HG03378 (cell line): ENCODE results near the gene CORO2B.

Source experiments
- ATAC-seq: cut with Tn5 transposase; IDR thresholded peaks from one replicate; pipeline ENCODE4 v1.9.1; 2021; ENCODE audit warnings: mild to moderate bottlenecking, moderate library complexity; ENCODE audit not compliant: unreplicated experiment

The CORO2B gene

DNA sequence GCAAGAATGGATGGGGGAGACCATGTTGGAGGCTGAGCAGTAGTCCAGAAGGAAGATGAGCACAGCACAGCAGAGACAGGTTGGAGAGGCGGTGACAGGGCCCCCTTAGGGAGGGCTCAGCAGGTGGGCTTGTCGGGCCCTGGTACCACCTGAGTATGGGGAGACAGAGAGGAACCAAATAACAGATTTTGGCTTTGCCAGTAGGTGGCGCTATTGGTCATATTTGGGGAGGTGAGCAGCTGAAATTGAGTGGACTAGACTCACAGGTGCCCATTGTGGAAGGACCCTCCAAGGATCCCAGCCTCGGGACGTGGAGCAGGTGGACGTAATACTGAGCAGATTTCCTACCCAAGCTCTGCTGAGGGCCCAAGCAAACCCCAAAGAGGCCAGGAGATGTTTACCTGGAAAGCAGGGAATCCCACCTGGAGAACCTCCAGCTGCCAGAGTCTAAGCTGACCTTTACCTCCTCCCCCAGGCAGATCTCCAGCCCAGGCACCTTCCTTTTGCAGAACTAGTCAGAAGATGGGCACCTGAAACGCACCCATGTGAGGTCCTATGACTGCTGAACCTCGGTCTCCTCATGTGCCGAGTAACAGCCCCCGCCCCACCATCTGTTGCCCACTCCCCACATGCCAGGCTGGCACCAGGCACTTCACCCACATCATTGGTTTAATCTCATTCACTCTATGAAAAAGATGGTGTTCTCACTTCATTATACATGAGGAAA lies 24.6 kb upstream of the CORO2B start:
- no peak for ATAC-seq

DNA sequence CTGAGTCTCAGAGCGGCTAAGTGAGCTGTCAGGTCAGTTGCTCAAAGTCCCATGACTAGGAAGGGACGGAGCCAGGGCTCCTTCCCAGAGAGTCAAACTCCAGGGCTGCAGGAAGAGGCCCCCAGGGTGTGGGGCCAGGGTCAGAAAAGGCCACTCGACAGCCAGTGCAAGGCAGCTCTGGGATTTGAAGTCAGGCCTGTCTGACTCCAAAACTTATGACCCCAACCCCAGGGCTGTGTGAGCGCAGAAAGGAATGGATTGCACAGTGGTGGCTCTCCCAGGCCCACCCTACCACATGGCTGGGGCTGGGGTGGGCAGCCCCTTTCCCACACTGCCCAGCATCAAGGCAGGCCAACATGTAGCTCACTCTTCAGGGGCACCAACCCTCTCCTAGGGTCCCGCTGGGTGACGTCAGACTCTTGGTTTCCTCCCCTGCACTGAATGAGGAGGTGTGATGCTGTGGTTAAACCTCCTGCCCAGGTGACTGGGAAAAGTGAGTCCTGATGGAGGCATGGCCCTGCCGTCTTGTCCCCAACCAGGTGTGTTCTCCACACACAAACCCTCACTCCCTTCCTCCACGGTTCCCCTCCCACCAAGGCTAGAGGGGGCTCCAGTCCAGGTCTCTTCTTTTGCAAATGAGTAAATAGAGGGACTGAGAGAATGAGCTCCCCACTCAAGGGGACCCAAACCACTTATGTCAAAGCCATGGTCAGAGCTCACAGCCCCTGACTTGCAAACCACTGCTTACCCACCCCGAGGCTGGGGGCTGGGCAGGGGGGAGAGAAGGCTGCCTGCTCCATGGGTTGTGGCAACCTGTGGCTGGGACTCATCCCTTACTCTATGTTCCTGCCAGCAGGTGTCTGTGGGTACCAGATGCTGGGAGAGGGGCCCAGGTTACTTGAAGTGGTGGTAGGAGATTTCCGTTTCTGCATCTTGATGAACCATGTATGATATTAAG lies 23.8 kb upstream of the CORO2B start:
- no peak for ATAC-seq

DNA sequence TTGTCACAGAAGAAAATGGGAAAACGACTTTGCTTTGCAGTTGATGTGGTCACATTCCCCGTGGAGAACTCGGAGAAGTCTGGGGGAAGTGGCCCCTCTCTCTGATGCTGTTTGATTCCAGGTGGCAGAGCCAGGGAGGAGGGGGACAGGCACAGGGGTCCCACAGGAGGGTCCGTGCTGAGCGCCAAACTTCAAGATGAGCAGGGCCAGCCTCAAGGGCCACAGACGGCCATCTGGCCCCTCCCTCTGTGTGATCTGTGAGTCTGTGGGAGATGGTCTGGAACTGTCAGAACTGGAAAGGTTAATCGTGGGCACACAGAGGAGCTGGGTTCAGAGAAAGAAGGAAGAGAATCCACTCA lies 23.1 kb upstream of the CORO2B start:
- ATAC-seq = no peak

DNA sequence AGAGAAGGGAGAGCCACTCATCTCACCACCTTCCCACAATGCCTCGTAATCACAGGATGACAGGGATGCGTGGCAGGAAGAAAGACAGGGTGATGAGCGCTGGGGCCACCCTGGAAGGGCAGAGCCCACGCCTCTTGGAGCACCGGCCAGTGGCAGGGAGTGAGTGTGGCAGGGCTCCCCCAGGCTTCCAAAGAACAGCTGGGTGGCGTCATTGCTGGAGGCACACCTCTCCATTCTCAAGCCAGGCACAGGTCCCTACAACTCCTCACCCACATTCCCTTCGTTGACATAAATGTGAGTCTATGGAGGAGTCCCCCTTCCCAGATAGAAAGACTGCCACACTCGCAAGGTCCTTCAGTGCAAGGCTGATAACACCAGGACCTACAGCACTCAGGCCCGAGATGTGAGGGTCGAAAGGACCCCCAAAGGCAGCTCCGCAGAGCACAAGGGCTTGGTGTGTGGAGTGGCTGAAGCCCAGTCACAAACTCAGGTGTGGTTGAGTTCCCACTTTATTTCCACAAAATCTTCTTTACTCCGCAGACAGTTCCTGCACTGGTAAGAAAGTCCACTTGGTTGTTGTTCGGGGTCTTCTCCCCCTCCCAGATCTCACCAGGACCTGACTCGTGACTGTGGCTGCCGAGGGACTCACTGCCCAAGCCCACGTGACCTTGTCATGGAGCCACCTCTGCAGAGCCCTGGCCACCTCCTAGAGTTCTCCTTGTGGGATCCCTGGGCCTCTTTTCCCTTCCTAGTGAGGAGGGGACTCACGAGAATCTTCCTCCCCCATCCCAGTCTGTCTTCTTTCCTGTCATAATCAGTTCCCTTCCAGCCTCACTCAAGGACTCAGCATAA lies 22.4 kb upstream of the CORO2B start:
- ATAC-seq = no peak

DNA sequence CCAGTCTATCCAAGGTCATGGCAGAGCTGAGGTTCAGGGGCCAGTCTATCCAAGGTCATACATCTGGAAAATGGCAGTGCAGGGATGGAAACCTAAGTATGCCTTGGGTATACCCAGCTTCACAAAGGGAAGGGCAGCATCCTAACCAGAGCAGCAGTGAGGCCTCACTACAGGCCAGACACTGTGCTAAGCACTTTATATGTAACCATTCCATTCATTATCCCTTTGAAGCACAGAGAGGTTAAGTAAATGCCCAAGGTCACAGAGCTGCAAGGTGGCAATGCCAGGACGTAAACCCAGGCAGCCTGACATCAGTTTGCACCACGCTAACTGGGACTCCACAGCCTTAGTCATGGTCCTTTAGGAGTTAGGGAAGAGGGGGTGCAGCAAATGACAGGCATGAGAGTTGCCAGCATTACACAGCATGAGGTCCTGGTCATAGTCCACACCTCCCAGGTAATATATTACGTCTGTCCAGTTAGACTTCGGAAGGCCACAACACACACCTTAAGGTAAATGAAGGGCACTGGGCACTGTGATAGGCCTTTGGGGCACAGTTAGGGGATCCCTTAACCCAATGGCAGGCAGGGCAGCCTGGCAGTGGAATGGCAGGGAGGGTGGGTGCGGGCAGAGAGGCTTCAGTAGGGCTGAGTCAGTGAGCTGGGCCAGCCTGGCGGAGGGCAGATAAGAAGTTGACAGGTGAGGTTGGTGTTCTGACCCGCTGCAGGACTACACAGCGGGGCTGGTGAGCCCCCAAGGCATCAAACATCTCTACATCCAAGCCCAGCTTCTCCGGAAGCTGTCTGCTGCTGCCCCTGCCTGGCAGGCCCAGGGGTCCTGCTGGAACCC lies 21.1 kb upstream of the CORO2B start:
- ATAC-seq = no peak

DNA sequence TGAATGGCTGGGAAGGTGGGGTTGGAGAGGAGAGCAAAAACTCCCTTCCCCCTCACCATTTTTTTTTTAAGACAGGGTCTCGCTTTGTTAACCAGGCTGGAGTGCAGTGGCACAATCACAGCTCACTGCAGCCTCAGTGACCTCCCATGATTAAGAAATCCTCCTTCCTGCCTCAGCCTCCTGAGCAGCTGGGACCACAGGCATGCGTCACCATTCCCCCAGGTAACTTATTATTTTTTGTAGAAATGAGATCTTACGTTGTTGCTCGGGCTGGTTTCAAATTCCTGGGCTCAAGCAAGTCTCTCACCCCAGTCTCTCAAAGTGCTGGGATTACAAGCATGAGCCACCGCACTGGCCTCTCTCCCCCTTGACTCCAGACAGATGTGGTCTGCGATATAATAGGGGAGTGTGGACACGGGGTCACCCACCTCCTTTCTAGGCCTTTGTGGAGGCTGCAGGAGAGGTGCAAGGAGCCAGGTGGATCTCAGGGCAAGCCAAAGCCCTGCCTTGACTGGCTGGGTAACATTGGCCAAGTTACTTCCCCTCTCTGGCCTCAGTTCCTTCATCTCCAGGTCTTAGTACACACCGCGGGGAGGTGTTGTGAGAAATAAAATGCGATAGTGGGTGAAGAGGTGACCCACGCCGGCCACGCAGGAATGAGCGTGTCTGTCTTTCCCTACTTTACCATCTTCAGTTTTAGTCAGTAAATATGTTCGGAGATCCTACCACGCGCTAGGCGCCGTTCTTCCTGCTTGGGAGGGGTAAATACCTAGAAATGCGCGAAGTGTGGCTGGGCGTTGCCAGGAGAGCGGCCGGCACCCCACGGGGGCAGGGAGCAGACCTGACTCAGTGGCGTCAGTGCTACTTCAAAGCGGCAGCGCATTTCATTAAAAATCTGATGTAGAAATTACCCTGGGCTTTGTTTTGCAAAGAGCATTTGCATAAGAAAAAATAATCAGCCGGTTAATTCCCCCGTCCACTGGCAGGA lies 20.2 kb upstream of the CORO2B start:
- no peak for ATAC-seq

DNA sequence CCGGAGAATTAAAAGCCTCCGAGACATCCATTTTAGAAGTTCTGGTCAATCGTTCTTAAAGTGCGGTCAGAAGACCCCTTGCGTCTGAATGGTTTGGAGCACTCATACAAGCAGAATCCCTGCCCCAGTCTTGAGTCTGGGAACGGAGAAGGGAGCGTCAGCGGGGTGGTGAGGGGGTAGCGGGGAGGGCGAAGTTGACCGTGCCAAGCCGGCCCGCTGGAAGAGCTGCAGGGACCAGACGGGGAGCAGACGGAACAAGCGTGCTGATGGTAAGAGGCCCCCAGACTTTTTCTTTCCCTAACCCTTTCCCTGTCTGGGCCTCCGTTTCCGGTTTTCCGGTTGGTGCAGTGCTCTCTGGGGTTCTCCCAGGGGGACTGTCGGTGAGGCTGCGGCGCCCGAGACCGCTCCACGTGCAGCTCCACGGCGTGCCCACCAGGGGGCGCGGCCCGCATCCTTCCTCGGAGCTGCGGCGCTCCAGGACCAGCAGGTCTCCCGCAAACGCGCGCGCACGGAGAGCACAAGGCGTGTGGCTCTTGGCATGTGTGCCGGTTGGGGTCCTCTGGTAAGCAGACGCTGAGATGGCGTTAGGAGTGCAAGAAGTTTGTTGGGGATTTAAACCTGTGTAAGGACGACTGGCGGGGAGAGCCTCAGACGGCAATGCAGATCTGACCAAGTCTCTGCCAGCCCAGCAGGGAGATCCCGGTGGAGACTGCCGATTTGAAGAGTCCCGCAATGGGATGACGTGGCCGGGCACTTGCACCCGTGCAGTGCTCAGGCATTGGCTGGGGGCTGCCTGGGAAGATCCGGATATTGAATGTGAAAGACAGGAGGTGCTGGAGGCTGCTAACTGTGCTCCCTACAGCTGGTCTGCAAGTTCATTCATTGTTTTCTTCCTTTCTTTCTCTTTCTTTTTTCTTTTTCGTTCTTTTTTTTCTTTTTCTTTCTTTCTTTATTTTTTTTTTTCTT lies 19.2 kb upstream of the CORO2B start:
- peak; percentile 47 for ATAC-seq

DNA sequence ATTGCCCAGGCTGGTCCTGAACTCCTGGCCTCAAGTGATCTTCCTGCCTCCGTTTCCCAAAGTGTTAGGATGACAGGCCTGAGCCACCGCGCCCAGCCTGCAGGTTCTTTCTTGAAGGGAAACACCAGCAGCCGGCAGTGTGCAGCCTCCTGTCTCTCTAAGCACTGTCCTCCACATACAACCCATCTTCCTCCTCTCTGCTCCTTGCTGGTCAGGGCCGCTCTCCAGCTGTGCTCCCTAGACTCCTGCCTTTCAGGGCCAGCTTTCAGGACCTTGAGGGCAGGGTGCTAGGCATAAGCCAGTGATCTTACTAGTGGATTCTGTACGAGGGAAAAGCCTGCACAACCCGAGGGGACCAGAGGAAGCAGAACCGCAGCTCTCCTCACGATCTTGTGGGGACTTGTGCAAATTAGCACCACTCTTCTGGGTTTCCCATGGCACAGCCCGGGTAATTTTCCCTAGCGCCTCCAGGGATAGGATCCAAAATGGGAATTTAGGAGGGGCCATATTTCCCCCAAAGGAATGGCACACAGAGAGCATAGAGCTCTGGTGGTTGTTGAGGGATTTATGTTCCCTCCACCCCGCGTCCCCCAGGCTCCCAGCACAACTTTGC lies 18.2 kb upstream of the CORO2B start:
- no peak for ATAC-seq

DNA sequence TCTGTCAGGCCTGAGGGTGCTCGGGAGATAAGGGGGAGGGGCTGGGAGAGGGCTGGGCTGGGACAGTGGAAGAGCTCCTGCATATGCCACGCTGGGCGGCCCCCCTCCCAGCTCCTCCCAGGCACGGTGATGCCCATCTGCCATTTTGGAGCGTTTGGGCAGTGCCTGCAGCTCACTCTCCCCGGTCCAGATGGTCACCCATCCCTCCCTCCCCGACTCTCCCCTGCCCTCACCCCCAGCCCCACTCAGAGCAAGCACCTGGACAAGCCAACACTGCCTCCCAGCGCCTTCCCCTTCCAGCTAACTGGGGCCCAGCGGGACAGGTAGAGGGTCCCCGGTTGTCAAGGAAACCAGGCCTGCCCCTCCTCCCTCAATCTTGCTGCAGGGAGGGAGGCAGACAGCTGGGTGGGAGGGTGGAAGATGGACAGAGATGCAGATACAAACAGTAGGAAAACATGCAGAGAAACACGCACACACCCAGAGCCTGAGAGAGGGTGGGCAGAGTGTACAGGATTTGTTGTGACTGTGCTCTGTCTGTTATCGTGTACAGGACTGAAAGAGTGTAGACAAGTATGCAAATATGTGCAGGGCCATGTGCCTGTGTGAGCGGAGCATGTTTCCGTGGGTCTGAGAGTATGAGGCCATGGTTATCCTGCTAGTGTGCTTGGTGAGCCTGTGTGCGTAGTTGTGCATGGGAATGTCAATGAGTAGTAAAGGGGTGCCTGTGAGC lies 17.5 kb upstream of the CORO2B start:
- ATAC-seq = no peak

DNA sequence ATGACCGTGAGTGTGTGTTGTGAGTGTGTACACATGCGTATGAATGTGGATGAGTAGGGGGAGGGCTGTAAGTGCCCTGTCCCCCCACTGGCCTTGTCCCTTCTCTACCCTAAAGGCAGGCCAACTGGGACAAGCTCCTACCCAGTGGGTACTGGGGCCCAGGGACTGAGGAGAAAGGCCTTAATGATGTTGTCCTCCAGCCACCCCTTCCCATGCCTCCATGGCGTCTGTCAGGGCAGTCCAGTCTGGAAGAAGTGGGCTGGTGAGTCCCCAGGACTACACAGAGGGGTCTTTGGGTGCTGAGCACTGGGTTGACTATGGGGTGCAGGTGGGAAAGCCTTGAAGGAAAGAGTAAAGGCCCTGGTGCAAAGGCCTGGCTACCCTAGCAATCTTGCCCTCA lies 16.9 kb upstream of the CORO2B start:
- ATAC-seq = no peak

DNA sequence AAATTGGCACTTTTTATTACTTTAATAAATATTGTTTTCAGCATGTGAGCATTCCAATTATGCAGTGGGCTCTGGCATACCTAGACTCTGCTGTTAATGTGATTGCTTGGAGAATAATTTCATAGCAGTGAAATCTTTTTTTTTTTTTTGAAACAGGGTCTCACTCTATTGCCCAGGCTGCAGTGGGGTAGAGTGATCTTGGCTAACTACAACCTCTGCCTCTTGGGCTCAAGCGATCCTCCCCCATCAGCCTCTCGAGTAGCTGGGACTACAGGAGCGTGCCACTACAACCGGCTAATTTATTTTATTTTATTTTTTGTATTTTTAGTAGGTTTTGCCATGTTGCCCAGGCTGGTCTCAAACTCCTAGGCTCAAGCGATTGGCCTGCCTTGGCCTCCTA lies 14.6 kb upstream of the CORO2B start:
- ATAC-seq = no peak

DNA sequence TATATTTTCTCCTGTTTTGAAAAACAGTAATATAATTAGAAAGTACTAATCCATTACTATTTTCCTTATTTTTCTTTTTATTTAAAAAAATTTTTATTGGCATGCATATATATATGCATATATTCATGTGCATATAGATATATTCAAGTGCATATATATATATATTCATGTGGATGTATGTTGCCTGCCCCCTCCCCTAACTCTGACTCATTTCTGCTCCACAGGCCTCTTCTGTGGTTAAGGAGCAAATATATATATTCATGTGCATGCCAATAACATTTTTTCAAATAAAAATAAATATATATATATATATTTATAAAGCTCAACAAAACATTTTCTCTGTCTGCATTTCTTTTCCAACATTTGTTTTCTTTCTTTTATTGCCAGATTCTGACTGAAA lies 13.6 kb upstream of the CORO2B start:
- ATAC-seq = no peak

DNA sequence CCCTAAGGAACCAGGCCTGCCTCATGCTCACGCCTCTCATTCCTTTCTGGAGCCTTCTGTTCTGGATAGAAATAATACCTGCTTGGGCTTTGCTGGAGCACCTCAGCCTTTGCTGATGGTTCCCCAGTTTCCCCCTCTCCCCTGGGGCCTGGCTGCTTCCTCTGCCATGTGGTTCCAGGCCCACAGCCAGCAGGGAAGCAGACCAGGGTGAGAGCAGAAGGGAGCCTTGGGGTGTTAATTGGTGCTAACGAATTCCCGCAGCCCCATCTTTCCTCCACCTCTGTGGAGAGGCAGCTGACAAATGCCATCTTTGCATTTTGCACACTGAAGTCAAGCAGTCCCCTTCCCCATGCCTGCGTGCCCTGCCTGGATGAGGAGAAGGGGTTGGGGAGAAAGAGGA lies 13.1 kb upstream of the CORO2B start:
- ATAC-seq = no peak

DNA sequence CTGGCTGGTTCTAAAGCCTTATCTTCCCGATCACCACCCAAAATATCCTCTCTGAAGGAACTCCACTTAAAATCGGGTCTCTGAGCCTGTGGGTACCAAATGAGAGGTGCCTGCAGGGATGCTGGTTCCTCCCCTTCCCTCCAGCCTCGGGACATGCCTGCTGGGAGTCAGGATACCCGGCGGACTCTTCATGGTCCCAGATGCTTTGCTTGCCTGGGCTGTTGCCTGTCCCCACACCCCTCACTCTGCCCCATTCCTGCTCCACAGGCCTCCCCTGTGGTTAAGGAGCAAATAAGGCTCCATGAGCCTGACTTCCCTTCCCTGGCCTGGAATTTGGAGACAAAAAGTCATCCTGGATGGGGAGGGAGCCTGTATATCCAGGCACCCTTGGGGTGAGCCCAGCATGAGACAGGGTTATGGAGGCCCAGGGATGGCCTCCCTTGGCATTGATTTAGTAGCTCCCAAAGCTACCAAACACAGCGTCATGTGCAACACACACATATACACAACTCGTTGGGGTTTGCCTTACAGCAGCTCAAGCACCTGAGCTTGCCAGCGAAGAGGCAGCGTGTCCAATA lies 12.3 kb upstream of the CORO2B start:
- no peak for ATAC-seq

DNA sequence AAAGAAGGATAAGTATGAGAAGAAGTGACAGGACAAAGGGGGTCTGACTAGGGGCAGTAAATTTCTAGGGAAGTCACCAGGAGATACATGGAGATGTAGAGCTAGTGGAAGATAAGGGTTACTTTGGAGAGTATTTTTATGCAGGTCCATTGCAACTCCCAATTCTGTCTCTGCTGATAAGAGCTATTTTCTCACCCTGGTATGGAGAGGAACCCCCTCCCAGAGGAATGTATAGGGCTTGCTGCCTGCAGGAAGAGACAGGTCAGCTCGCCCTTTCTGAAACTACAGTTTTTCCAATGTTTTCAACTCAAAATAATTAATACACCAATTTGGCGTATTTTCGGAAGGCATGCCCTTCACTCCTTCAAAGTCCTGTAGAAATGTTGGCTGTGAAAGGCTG lies 11.4 kb upstream of the CORO2B start:
- ATAC-seq = no peak

DNA sequence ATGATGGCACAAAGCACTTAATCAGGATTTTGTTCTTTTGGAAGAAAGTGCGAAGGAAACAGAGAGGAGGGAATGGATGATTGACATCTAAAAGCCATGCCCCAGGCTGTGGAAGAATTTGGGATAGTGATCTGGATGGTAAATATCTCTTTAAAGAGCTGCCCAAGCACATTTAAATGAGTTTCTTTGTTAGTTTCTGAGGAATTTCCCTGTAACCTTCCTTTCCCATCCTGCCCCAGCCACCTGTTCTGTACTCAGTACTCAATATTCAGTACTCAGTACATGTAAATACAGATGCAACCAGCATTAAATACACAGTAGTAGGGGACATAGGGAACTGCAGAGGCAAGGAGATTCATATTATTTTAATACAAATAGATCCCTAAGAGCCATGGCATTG lies 7.8 kb upstream of the CORO2B start:
- no peak for ATAC-seq

DNA sequence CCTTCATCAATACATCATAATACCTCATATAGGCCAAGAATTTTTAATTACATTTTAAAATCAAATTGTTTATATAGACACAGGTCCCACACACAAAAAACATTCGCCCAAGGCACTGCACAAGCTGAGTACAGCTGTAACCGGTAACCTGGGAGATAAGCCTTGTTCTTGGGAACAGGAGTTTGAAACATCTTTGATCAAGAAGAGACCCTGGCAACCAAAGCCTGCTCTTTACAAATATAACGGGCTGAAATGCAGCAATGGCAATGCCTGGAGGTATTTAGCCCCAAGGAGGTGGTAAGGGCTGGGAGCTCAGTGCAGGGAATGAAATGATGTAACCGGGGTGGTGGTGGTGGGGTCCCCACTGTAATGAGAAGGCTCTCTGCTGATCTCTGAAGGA lies 7.2 kb upstream of the CORO2B start:
- no peak for ATAC-seq
